NCI-H2081 (cell line): ENCODE data around the gene PAOX.

Experiments used
- DNase-seq, 2 experiments: peaks; one replicate each; lab custom pipeline; 2025; lab: John Stamatoyannopoulos, UW

Gene PAOX

GRCh38 chr10:133439517-133440461 lies 60.7 kb downstream of the PAOX start:
- DNase-seq = no peak

- DNase-seq = no peak
Observed at GRCh38 chr10:133440633-133441285, 61.7 kb downstream of the PAOX start.
